ENCODE results near the gene C1QTNF1.
A peak's percentile ranks its signal among the peaks of the same experiment; 100 is the strongest.

C1QTNF1 gene

GRCh38 chr17:78979780-78980623 lies 44.0 kb upstream of the C1QTNF1 start, which contains the start of gene LGALS3BP:
Gene LGALS3BP, minus strand, starts transcription at chr17:78979923. Its CDS starts 2,732 bp downstream, at chr17:78977191.
- no peak for DNase-seq (ENCODE audit: low read depth)
- H3K4me3 ChIP-seq (ENCODE audit: low read depth, low read length), result no peak within 1 kb of the TSS
- TF ChIP-seq CTCF (IDR thresholded peaks at IDR 0.05; ENCODE audit: insufficient read depth, low read depth, low read length, missing control alignments), result no peak

- no peak for DNase-seq (ENCODE audit: low read depth)
- TF ChIP-seq CTCF (IDR thresholded peaks at IDR 0.05; ENCODE audit: insufficient read depth, low read depth, low read length, missing control alignments), result no peak
- H3K4me3 ChIP-seq (ENCODE audit: low read depth, low read length), result no peak overlapping the region
Measured at GRCh38 chr17:78980624-78980972, 43.4 kb upstream of the C1QTNF1 start.

- no peak overlapping the region for H3K4me3 ChIP-seq (ENCODE audit: low read depth, low read length)
- DNase-seq (ENCODE audit: low read depth), result no peak
- no peak for TF ChIP-seq CTCF (IDR thresholded peaks at IDR 0.05; ENCODE audit: insufficient read depth, low read depth, low read length, missing control alignments)
Measured at GRCh38 chr17:78981010-78981888, 42.7 kb upstream of the C1QTNF1 start.

- no peak for TF ChIP-seq CTCF (IDR thresholded peaks at IDR 0.05; ENCODE audit: insufficient read depth, low read depth, low read length, missing control alignments)
- no peak overlapping the region for H3K4me3 ChIP-seq (ENCODE audit: low read depth, low read length)
- no peak for DNase-seq (ENCODE audit: low read depth)
Measured at GRCh38 chr17:78985395-78985794, 38.6 kb upstream of the C1QTNF1 start.

- H3K4me3 ChIP-seq (ENCODE audit: low read depth, low read length), result no peak overlapping the region
- no peak for TF ChIP-seq CTCF (IDR thresholded peaks at IDR 0.05; ENCODE audit: insufficient read depth, low read depth, low read length, missing control alignments)
- DNase-seq (ENCODE audit: low read depth), result peak; percentile 33
Measured at GRCh38 chr17:78986048-78986648, 37.8 kb upstream of the C1QTNF1 start.

GRCh38 chr17:78986649-78987328 lies 37.2 kb upstream of the C1QTNF1 start:
- no peak for DNase-seq (ENCODE audit: low read depth)
- no peak overlapping the region for H3K4me3 ChIP-seq (ENCODE audit: low read depth, low read length)
- TF ChIP-seq CTCF (IDR thresholded peaks at IDR 0.05; ENCODE audit: insufficient read depth, low read depth, low read length, missing control alignments), result no peak

Data from GM12865 (cell line).